HL-60 (cell line): ENCODE measurements around the gene ADGRL2.

Experiments
- DNase-seq, 2 experiments: peaks; one replicate each; pipeline ENCODE4 v3.0.0-alpha.2; 2010 to 2020; ENCODE audit warnings: low read depth in 1 of 2, low spot score in 1 of 2
- H3K27ac ChIP-seq: fragments of 250-450 bp; sonication (Bioruptor Pico); replicated peaks from 2 replicates; pipeline ENCODE4 v1.5.1; 2020; ENCODE audit warnings: mild to moderate bottlenecking, moderate library complexity
- H3K27me3 ChIP-seq: fragments of 250-450 bp; sonication (Bioruptor Pico); 2 replicates; pipeline ENCODE4 v1.5.1; 2021; ENCODE audit warnings: mild to moderate bottlenecking, moderate library complexity; ENCODE audit not compliant: insufficient read depth, poor library complexity, severe bottlenecking
- H3K4me3 ChIP-seq: replicated peaks from 2 replicates; pipeline ENCODE4 v1.5.1; 2011; ENCODE audit warnings: mild to moderate bottlenecking, control low read depth, low read length; ENCODE audit not compliant: insufficient read depth
- GABPA ChIP-seq: IDR thresholded peaks from 2 replicates; pipeline ENCODE4 v1.6.1; 2012; ENCODE audit warnings: low read depth
- POLR2AphosphoS5 ChIP-seq: IDR thresholded peaks from 2 replicates; pipeline ENCODE4 v1.6.1; 2012; ENCODE audit warnings: low read depth
- SPI1 ChIP-seq: IDR thresholded peaks from 2 replicates; pipeline ENCODE4 v1.6.1; 2012; ENCODE audit warnings: low read depth, mild to moderate bottlenecking, borderline replicate concordance
- TF ChIP-seq, protein P1 (sequence below): IDR thresholded peaks from one replicate; pipeline ENCODE4 v1.5.1; 2011; ENCODE audit warnings: low read length, control low read depth, inconsistent platforms; ENCODE audit not compliant: insufficient read depth
- TF ChIP-seq, protein P2 (sequence below): IDR thresholded peaks from 2 replicates; pipeline ENCODE4 v1.6.1; 2012; ENCODE audit warnings: low read depth; ENCODE audit not compliant: insufficient replicate concordance

The ADGRL2 gene

DNA sequence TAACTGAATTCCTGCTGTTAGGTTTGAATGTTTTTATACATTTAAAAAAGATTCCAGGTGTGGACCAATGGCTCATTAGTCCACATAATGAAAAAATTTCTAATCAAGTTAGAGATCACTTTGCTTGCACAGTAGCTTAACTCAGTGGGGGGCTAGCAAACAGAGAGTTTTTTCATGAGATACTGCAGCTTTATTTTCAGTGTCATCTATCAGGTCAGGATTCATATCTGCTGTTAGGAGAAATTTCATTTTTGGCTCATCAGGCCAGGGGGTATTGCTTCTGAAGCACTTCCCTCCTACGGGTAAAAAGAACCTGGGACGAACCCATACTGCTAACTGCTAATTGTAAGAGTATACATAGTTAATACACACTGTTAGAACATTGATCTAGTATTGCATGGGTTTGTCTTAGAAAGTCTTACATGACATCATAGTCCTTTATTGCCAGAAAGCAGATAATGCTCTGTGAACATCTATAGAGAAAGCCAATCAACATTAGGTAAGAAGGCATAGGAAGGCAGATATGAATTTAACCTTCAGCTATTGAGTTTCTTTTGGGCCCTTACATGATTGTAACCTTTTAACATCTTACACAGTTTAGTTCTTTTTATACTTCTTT, 38.0 kb downstream of the ADGRL2 start:
- Histone ChIP-seq H3K4me3 (no peak overlapping the region), H3K27me3 (no peaks in the 10 kb centered on the region), H3K27ac (no peak overlapping the region)
- TF ChIP-seq POLR2AphosphoS5 (no peak), SPI1 (no peak), GABPA (no peak)
- TF ChIP-seq, protein P1, sequence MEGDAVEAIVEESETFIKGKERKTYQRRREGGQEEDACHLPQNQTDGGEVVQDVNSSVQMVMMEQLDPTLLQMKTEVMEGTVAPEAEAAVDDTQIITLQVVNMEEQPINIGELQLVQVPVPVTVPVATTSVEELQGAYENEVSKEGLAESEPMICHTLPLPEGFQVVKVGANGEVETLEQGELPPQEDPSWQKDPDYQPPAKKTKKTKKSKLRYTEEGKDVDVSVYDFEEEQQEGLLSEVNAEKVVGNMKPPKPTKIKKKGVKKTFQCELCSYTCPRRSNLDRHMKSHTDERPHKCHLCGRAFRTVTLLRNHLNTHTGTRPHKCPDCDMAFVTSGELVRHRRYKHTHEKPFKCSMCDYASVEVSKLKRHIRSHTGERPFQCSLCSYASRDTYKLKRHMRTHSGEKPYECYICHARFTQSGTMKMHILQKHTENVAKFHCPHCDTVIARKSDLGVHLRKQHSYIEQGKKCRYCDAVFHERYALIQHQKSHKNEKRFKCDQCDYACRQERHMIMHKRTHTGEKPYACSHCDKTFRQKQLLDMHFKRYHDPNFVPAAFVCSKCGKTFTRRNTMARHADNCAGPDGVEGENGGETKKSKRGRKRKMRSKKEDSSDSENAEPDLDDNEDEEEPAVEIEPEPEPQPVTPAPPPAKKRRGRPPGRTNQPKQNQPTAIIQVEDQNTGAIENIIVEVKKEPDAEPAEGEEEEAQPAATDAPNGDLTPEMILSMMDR = no peak
- TF ChIP-seq, protein P2, sequence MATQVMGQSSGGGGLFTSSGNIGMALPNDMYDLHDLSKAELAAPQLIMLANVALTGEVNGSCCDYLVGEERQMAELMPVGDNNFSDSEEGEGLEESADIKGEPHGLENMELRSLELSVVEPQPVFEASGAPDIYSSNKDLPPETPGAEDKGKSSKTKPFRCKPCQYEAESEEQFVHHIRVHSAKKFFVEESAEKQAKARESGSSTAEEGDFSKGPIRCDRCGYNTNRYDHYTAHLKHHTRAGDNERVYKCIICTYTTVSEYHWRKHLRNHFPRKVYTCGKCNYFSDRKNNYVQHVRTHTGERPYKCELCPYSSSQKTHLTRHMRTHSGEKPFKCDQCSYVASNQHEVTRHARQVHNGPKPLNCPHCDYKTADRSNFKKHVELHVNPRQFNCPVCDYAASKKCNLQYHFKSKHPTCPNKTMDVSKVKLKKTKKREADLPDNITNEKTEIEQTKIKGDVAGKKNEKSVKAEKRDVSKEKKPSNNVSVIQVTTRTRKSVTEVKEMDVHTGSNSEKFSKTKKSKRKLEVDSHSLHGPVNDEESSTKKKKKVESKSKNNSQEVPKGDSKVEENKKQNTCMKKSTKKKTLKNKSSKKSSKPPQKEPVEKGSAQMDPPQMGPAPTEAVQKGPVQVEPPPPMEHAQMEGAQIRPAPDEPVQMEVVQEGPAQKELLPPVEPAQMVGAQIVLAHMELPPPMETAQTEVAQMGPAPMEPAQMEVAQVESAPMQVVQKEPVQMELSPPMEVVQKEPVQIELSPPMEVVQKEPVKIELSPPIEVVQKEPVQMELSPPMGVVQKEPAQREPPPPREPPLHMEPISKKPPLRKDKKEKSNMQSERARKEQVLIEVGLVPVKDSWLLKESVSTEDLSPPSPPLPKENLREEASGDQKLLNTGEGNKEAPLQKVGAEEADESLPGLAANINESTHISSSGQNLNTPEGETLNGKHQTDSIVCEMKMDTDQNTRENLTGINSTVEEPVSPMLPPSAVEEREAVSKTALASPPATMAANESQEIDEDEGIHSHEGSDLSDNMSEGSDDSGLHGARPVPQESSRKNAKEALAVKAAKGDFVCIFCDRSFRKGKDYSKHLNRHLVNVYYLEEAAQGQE = no peak
- no peak for DNase-seq

DNA sequence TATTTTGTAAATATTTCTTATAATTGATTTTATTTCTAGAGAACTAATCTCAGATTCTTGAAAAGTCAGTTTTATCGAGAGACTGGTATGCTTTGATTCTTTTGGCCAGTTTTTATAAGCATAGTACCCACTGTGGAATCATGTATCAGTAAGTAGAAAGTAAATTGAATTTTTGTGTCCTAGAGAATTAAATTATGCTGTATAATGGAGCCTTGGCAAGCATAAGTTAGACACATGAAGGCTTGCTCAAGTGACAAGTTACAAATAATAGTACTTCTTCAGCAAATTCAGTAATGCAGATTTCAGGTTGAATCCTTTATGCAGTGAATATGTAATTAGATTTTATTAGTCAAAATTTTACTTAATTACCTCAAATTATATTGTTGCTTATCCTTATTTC, 40.1 kb downstream of the ADGRL2 start:
- TF ChIP-seq GABPA (no peak), SPI1 (no peak), POLR2AphosphoS5 (no peak)
- TF ChIP-seq, protein P2 = no peak
- TF ChIP-seq, protein P1 = no peak
- Histone ChIP-seq H3K4me3 (no peak overlapping the region), H3K27me3 (no peaks in the 10 kb centered on the region), H3K27ac (no peak overlapping the region)
- no peak for DNase-seq

DNA sequence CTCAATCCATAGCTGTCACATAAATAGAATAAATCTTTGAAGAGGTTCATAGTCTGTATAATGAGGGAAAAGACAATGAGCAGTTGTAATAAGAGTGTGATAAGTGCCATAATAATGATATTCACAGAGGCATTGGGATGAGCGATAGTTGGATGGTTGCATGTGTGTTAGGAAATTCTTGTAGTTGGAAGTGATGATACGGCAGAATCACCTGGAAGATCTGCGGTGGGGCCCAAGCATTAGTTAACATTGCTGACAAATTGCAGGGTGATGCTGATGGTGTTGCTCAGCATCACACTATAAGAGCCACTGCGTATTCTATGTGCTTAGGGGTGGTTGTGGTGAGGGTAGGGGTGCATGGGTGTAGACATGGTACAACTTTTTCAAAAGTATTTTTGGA, 41.1 kb downstream of the ADGRL2 start:
- H3K4me3 ChIP-seq = no peak overlapping the region
- TF ChIP-seq GABPA (no peak), POLR2AphosphoS5 (no peak), SPI1 (no peak)
- TF ChIP-seq, protein P1 = no peak
- TF ChIP-seq, protein P2 = no peak
- no peak overlapping the region for H3K27ac ChIP-seq
- H3K27me3 ChIP-seq = no peaks in the 10 kb centered on the region
- DNase-seq = no peak
